ENCODE results near the gene ERICH2. TPM values are rescaled to one million over a fixed set of nuclear protein-coding genes. Genes with fewer than 3 reads are reported as not detected.
"Not testable (repeated sequence)": the region's sequence is repeated elsewhere in the genome, so short reads cannot be mapped to it uniquely, and the experiment has no call there.

Gene ERICH2, protein sequence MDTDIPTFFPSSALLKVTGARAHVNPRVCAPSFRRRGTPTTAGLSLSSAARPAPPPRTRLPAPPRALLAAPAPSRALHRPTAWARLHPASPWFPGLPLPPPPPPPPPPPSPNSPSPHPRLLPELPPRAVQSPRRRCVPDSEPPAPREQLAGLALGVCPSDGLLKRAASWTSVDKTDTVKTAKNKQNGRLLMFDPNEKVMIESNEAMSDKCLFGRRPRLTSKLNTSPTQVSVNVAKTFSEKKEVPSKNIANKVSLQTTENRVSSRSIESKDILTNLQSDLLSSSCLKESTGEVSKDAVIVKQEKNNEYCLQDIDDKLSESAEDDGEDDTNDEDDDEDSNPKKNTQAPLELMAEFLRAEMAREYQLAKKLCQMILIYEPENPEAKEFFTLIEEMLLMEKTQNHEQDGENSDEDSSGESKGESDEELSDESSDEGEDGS
- not detected for total RNA-seq

DNA sequence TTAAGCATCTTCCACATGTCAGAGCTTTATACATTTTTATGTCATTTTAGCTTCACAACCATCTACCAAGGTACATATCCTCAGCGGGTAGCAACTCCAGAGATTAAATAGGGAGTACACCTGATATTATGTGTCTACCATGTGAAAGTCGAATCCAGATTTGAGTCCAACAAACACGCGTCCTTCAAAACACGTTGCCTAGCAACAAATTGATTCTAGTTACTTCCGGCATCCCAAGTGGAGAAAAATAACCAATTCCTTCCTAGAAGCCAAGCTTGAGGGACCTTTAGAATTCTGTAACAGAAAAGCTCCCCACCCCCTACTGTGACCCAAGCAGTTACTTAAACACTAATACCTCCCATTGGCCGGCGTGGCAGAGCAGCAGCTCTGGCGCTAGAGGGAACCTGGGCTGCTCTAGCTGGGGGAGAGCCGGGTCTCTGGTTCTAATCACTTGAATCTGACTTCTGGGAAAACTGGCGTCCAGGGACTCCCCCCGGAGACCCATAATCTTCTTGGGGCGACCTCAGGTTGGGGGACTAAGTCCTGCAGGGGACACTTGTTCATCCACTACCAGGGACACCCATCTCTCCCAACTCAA is at the start of gene ERICH2:
Gene ERICH2 (plus strand): TSS at position 371 of the 598 bp plus-strand sequence. CDS start 304 bp downstream, outside the sequence.
- Histone ChIP-seq H3K27ac (peak within 1 kb of the TSS; percentile 68 to 80), H3K4me1 (no peaks in the 10 kb centered on the region), H3K27me3 (no peaks in the 10 kb centered on the region), H3K36me3 (no peaks in the 10 kb centered on the region), H3K9me3 (no peaks in the 10 kb centered on the region), H3K4me3 (peak within 1 kb of the TSS; percentile 71 to 75)
- TF ChIP-seq CTCF (IDR thresholded peaks at IDR 0.05), result peak in 1 of 3 experiments; percentile 27
- intact Hi-C loops (cut with DNase I), result loop anchor here (2.0 to 5.0 kb wide), 4 partner anchors 47 to 215 kb away; partner anchors contain the start of genes GAD1, GORASP2 and SP5
- peak in 1 of 2 donors; percentile 76 for DNase-seq (ENCODE audit: low spot score in 2 of 2)

DNA sequence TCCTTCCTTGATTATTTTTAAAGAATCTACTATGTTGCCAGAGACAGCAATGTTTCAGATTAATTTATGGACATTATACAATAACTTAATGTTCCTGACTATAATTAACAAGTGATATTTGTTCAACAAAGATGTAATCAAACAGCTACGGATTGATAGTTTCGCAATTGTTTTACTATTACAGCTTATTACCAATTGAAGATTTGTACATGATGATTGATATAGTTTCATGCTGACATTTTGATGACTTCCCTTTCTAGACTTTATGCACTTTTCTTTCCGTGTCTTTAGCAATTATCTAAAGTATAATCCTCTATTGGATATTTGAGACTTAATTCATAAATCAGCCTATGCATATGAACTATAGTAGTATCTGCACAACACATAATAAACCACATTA is 48.5 kb upstream of the ERICH2 start:
- no peak overlapping the region for H3K27ac ChIP-seq
- H3K36me3 ChIP-seq, result no peaks in the 10 kb centered on the region
- H3K4me3 ChIP-seq, result no peak overlapping the region
- H3K9me3 ChIP-seq, result no peaks in the 10 kb centered on the region
- peaks cover 1 to 6% of the 10 kb centered on the region in 2 donors for H3K4me1 ChIP-seq
- no peak for DNase-seq (ENCODE audit: low spot score in 2 of 2)
- TF ChIP-seq CTCF (IDR thresholded peaks at IDR 0.05), result no peak
- intact Hi-C loops (cut with DNase I), result no loop called here
- H3K27me3 ChIP-seq, result peaks cover 5% of the 10 kb centered on the region

GRCh38 chr2:170722301-170722700 is 47.9 kb upstream of the ERICH2 start:
- Histone ChIP-seq H3K27ac (no peak overlapping the region), H3K4me3 (no peak overlapping the region), H3K27me3 (peaks cover 4% of the 10 kb centered on the region), H3K36me3 (no peaks in the 10 kb centered on the region), H3K9me3 (no peaks in the 10 kb centered on the region), H3K4me1 (peaks cover 0 to 1% of the 10 kb centered on the region in 2 donors)
- no peak for DNase-seq (ENCODE audit: low spot score in 2 of 2)
- intact Hi-C loops (cut with DNase I), result no loop called here
- TF ChIP-seq CTCF (IDR thresholded peaks at IDR 0.05), result no peak

DNA sequence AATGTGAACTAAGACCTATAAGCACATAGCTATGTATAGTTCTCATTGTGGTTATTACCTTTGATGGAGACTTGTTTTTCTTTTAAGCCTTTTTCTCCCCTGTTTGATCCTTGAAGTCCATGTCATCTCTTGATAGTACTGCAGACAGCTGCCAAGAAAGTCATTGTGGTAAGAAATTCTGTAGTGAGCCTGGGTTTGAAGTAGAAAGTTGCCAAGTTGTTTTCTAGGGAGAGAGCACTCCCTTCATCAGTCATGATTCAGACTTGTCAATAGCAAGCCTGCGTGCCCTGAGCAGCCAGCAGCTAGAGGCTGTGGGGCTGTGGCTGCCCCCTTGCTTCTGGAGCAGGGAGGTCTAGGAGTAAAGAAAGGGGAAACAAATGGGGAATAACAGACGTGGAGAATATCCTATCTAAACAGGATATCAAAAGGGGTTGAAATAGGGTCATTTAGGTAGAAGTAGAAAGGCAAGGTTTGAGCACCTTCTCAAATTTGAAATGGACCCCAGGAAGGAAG is 46.7 kb upstream of the ERICH2 start:
- Histone ChIP-seq H3K4me3 (no peak overlapping the region), H3K27me3 (no peaks in the 10 kb centered on the region), H3K9me3 (no peaks in the 10 kb centered on the region), H3K36me3 (no peaks in the 10 kb centered on the region), H3K4me1 (no peaks in the 10 kb centered on the region), H3K27ac (no peak overlapping the region)
- no peak for TF ChIP-seq CTCF (IDR thresholded peaks at IDR 0.05)
- intact Hi-C loops (cut with DNase I), result no loop called here
- no peak for DNase-seq (ENCODE audit: low spot score in 2 of 2)

GRCh38 chr2:170733798-170734600 is 36.2 kb upstream of the ERICH2 start:
- intact Hi-C loops (cut with DNase I), result no loop called here
- Histone ChIP-seq H3K4me3 (no peak overlapping the region), H3K9me3 (no peaks in the 10 kb centered on the region), H3K27me3 (no peaks in the 10 kb centered on the region), H3K27ac (no peak overlapping the region), H3K36me3 (no peaks in the 10 kb centered on the region), H3K4me1 (no peaks in the 10 kb centered on the region)
- no peak for DNase-seq (ENCODE audit: low spot score in 2 of 2)
- TF ChIP-seq CTCF (IDR thresholded peaks at IDR 0.05), result no peak

GRCh38 chr2:170734601-170735000 is 35.6 kb upstream of the ERICH2 start:
- H3K27me3 ChIP-seq; H3K4me1 ChIP-seq; H3K27ac ChIP-seq; H3K9me3 ChIP-seq; DNase-seq (ENCODE audit: low spot score in 2 of 2); intact Hi-C loops (cut with DNase I); H3K4me3 ChIP-seq; H3K36me3 ChIP-seq: not testable (repeated sequence)

Data from ascending aorta (tissue), 2 donors.